ENCODE data around the gene EML1.

EML1 gene, protein sequence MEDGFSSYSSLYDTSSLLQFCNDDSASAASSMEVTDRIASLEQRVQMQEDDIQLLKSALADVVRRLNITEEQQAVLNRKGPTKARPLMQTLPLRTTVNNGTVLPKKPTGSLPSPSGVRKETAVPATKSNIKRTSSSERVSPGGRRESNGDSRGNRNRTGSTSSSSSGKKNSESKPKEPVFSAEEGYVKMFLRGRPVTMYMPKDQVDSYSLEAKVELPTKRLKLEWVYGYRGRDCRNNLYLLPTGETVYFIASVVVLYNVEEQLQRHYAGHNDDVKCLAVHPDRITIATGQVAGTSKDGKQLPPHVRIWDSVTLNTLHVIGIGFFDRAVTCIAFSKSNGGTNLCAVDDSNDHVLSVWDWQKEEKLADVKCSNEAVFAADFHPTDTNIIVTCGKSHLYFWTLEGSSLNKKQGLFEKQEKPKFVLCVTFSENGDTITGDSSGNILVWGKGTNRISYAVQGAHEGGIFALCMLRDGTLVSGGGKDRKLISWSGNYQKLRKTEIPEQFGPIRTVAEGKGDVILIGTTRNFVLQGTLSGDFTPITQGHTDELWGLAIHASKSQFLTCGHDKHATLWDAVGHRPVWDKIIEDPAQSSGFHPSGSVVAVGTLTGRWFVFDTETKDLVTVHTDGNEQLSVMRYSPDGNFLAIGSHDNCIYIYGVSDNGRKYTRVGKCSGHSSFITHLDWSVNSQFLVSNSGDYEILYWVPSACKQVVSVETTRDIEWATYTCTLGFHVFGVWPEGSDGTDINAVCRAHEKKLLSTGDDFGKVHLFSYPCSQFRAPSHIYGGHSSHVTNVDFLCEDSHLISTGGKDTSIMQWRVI

DNA sequence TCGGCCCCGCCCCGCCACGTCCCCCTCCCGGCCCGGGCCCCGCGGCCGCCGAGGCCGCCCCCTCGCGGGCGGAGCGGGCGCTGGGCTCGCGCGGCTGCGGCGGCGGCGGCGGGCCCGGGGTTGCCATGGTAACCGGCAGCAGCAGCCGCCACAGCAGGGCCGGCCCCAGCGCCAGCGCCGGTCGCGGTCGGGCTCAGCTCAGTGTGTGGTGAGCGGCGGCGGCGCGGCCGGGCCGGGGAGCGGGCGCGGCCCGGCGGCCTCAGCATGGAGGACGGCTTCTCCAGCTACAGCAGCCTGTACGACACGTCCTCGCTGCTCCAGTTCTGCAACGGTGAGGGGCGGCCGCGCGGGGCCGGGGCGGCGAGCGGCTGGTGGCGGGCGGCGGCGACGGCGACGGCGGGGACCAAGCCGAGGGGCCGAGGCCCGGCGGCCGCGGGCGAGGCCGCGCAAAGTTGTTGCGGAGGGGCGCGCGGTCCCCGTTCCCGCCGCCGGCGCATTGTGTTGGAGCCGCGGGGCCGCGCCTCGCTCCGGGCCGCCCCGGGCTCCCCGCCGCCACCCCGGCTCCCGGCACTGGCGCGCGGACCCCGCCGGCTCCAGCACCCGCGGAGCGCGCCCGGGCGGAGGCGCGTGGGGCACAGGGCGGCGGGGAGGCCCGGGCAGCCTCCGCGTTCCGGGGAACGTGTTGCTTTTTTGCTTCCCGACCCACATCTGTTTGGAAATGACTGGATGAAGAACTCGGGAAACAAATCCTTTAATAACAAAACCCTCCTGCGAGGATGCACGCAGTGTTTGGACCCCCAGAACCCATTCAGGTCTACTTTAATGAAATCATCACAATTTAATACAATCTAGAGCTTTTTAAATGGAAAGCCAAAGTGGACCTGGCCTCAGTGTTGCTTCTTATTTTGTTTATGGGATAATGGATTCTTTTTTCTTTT, at the start of gene EML1:
Gene EML1, plus strand, starts transcription at position 201 of the 938 bp plus-strand sequence. Its CDS starts 64 bp downstream, at position 265.
- DNase-seq (ENCODE audit: low read depth): peak; percentile 89

DNA sequence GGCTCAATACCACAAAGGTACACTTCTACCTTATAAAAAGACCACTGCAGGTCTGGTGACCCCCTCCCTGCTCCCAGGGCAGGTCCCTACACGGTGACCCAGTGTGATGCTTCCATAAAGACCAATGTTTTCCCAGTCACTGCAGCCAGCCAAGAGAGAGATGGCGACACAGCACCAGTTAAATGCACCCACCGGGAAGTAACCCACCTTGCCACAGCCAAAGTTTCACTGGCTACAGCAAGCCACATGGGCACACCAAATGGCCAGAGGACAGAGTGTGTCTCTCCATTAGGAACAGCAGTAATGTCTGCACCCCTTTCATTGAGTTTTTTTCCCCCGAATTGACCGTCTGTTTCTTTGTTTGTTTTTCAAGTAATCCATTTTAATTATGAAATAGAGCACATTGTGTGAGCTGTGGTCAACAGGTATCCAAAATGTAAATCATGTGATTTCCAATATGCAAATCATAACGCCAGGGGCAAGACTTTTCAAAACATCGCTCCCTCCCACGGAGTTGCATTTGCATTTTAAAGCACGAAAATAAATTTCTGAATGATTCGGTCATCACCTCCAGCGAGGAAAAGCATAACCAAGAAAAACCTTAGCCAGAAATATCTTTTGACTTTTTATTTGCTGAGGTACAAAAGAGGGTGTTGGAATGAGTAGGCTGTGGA, 48.9 kb upstream of the EML1 start:
- peak; percentile 83 for DNase-seq (ENCODE audit: low read depth)

DNA sequence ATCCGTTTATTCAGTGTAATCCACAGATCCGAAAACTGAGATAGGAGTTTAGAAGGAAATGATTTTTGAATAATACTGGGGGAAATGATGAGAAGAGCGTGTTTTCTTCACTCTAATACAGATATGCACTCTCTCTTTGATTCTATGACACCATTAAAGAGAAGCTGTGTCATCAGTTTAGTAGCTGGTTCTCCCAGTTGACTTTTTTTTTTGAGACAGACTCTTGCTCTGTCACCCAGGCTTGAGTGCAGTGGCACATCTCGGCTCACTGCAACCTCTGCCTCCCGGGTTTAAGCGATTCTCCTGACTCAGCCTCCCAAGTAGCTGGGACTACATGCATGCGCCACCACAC, 48.4 kb upstream of the EML1 start:
- no peak for DNase-seq (ENCODE audit: low read depth)

DNA sequence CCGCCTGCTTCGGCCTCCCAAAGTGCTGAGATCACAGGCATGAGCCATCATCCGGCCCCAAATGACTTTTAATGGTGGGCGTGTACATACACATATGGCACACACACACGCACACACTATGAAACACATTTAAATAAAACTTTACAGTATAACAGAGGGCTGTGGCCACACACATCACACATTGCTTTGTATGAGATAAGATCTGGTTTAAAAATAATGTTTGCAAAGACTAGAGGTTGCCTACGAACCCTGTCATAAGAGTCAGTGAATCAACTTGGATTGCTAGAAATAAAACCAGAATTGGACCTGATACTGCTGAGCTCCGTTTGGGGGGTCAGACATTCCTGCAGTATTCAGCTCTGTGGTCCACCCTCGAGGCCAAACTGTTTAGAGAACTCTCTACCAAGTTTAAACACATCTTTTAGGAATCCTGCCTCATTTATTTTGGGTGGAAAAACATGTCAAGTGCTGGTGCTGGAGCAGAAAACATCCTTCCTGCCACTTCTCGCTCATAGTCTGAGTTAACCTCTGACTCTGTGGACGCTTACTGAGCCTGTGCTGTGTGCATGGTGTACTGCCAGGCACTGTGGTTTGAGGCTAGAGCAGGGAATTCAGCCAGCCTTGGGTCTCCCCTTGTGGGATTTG, 47.8 kb upstream of the EML1 start:
- DNase-seq (ENCODE audit: low read depth): peak; percentile 92

DNA sequence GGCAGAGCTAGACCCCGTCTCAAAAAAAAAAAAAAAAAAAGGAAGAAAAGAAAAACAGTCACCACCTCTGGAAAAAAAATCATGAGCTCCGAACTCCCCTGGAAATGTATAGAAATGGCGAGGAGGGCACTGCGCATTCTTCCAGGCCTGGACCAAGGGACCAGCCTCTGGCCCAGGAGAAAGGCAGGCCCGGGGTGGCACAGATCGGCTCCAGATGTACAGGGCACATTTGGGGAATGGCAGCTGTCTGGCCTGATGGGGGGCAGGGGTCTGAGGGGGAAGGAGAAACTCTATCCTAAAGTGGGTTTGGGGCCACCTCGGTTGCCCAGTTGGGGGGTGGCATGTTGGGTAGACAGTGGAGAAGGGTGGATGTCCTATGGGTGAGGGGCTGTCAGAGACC, 46.0 kb upstream of the EML1 start:
- DNase-seq (ENCODE audit: low read depth): no peak

DNA sequence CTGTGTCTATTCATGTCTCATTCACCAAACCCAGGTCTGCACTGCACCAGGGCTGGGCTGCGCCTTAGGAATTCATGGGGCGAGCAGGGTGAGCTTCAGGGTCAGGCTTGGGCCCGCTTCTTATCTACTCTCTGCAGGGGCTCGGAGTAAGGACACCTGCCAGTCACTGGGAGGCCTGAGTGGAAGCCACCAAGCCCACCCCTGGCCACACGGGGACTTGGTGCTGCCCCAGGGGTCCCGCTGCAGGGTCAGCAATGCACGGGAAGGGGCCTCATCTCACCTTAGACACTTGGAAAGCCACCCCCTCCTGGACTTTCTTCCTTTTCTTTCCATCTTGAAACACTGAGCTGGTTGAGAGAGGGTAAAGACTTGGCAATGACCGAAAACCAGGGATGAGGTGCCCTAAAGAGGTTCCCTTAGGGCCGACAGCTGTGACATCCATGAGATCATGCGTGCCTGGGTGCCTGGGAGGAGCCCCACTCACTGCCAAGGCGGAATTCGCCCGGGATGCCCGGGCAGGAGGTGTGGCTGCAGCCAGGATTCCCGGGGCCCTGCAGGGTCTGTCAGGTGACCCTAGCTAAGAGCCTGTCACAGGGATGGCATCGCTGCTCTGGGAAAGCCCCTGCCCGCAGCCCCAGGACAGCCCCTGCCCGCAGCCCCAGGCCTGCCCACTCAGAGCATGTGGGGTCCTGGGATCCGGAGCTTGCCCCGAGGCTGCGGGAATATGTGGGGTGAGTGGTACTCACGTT, 45.5 kb upstream of the EML1 start:
- DNase-seq (ENCODE audit: low read depth): no peak

DNA sequence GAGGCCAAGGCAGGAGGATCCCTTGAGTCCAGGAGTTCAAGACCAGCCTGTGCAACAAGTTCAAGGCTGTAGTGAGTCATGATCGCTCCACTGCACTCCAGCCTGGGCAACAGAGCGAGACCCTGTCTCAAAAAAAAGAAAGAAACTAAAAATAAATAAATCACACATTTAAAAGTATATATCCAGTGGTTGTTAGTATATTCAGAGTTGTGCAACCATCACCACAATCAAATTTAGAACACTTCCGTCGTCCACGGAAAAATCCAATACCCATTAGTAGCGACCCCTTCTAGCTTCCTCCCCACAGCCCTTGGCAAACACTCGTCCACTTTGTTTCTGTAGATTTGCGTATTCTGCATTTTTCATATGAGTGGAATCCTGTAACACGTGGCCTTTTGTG, 44.7 kb upstream of the EML1 start:
- DNase-seq (ENCODE audit: low read depth): no peak

DNA sequence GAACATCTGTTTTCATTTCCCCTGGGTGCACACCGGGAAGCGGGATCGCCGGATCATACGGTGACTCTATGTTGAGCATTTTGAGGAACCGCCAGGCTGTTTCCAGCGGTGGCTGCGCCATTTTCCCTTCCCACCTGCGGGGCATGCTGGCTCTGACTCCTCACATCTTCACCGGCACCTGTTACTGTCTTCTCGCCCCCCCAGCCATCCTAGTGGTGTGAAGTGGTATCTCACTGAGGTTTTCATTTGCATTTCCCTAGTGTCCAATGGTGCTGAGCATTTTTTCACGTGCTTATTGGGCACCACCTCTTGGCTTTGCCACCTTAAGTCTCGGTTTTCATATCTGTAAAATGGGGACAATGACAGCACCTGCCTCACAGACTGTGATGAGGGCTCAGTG, 44.1 kb upstream of the EML1 start:
- no peak for DNase-seq (ENCODE audit: low read depth)

DNA sequence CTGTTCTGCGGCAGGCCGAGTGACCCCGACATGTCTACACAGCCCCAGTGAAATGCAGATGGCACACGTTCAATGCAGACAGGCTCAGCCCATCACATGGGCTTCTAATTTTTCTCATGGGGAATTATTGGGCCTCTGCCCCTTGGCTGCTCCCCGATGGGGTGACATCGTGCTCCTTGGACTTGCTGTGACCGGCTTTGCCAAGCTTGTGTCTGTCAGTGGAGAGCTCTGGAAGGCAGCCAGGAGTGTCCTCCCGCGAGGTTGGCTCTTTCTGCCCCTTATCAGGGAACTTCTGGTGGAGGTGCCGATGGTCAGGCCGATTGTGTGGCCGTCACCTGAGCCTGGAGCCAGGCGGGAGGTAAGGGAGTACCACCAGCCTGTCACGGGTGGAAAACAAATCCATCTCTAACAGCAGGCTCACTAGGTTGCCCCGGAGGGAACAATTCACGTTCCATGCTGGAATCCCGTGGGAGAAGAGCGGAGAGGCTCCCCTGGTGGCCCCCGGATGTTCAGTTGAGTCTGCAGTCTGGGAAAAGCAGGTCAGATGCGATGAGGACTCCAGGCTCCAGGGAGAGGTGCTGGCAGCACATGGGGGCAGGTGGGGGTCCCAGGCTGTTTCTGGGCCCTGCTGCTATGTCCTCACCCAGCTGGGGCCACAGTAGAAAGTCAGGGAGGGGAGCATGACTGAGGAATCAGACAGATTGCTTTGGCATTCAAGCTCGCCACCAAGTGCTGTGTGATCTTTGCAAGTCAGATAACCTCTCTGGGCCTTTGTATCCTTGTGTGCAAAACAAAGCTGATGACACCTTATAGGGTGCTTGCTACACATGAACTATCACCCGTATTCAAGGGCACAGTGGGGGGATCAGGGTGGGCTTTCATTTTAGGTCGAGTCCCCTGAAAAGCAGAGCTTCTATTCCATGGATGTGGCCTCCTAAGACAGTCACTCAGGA, 43.2 kb upstream of the EML1 start:
- DNase-seq (ENCODE audit: low read depth): no peak

DNA sequence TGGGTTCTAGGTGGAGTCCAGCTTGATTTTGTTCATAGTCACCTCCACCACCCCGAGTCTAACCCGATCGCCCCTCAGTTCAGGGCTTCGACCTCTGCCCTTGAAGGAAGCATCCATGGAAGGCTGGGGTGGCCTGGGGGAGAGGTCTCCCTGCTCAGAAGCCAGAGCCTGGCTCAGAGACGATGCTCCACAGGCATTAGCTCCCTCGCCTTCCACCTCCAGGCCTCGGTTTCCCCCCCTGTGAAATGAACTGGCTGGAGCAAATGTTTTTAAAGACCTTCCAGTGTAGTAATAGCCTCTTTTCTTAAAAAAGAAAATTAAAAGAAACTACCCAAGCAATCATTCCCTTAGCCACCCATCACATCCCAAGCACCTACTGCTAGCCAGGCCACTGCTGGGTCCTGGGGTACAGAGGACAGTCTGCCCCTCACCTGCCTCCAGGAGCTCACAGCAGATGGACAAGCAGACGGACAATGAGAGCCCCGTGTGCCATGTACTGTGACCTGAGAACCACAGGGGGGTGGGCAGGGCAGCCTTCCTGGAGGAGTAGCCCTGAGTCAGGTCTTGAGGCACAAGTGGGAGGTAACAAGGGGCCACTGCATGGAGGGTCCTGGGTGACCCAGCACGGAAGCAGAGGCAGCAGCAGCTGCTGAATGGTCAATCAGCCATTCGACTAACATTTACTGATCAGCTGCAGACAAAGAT, 42.3 kb upstream of the EML1 start:
- DNase-seq (ENCODE audit: low read depth): no peak

DNA sequence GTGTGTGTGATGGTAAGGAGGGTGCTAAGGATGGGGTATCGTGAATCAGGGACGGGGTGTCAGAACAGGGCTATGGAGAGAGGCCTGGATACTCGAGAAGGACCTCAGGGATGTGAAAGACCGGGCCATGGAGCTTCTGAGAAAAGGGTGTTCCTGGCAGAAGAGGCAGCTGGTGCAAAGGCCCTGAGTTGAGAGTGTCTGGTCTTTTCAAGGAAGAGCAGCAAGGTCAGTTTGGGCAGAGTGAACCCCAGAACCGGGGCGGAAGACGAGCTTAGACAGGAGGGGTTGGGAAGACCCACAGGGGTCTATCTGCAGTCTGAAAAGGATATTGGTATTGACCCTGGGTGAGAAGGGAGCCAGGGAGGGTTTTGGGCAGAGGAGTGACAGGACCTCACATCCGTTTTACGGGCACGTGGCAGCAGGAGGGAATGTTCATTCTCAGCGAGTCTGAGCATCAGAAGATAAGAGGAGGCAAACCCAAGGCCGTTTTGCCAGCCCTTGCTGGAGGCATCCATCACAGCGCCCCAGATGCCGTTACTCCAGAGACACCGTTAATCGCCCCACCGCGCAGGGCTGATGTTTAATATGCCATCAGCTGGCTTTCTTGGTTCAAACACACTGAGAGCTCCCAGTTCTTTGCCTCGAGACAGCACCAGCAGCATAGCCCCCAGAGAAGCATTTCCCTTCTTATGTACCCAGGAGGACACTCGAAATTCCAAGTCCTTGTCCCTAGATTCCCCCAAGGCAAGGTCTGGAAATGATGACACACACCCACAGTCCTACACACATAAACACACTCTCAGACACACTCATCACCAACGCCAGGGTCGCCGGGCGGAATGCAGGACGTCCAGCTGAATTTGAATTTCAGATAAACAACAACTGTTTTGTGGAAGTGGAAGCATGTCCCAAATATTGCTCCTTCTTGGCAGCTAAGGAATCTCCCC, 41.4 kb upstream of the EML1 start:
- DNase-seq (ENCODE audit: low read depth): peak; percentile 87

DNA sequence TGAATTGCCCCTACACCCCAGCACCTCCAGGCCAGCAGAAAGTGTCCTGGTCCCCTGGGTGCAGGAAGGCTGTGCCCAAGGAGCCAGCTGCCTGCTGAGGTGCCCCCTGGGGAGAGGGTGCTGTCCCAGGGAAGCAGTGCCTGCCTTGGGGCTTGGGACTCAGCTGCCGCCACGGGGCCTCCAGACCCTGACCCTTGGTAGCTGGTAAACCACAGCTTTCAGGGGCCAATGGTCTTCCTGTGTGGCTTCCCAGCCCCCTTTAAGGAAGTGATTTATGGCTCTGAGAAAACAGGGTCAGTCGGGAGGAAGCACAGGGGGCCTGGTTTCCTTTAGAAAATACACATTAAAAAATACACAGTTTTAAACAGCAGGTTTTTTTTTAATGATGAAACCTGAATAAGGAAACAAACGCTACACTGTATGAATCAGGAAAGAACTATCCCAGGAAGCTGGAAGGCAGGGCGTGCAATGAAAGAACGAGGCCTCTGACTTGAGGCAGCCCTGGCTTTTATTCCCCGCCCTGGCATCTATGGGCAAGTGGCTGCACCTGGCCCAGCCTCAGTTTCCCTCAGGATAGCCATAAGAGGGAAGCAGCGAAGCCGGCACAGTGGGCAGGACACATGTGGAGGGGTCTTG, 40.6 kb upstream of the EML1 start:
- DNase-seq (ENCODE audit: low read depth): peak; percentile 88

DNA sequence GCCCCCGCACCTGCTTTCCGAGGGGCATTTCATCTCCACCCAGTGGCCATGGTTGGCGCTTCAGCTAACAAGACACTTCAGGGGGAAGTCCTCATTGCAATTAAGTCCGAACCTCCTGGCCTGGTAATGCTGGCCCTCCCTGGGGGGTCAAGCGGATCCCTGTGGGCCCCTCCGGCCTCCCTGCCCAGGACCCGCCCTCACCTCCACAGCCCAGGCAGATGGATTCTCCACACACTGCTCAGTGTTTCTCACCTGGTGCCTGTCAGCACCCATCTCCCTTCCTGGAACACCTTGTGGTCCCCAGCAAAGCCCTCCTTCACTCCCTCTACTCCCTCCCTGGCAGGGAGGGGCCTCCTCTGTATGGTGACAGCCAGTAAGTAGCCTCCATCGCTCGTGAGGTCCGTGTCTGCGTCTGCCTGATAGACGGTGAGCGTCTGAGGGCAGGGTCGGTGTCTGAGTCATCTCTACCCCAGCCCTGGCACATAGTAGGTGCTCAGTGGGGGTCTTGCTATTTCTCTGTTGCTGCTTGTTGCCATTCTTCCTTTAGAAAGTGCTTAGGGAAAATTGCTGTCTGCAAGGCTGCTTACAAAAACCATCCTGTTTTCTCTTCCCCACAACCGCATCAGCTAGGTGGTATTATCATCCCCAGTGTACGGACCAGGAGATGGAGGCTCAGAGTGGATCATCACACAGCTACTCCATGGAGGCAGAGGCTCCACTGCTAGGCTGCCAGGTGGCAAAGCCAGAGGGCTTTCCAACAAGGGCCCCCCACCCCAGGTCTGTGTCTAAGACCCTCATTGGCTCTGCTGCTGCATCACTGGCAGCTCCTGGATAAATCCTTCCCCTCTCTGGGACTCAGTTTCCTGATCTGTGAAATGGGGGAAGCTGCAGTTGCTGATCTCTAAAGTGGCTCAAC, 39.7 kb upstream of the EML1 start:
- no peak for DNase-seq (ENCODE audit: low read depth)

DNA sequence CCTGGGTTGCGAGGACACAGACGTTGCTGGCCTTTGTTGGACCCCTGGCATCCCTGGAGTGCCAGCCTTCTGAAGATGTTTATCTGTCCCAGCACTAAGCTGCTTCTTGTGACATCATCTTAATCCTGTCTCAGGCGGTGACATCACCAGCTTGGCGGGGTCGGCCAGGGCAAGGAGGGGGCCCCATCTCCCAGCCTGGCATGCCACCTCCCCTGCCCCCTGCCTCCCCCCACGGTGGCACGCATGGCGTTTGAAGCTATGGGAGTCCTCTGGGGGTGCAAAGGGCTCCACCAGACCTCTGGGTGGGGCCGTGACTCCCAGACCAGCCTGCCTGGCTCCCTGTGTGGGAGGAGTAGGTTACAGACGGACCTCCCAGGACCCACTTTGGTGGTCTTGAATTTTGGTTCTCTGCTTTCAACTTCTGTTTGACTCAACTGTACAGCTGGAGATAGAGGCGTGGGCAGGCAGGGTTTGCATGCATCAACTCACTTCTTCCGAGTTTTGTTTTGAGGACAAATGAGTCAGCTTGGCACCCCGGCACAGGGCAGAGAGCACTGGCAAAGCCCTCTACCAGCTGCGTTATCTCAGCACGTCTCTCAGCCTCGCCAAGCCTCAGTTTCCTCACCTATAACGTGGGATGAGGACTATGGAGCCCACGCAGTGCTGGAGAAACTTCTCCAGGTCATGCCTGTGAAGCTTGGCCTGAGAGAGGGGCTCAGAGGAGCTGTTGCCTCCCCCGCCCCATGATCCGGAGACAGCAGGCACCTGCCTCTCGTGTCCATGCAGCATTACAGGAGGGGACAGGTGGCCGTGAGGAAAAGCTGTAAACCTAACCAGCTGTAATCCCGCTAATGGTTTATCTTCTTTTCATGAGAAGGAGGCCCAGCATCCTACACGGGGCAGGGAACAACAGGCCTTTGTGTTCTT, 38.8 kb upstream of the EML1 start:
- peak; percentile 15 for DNase-seq (ENCODE audit: low read depth)

DNA sequence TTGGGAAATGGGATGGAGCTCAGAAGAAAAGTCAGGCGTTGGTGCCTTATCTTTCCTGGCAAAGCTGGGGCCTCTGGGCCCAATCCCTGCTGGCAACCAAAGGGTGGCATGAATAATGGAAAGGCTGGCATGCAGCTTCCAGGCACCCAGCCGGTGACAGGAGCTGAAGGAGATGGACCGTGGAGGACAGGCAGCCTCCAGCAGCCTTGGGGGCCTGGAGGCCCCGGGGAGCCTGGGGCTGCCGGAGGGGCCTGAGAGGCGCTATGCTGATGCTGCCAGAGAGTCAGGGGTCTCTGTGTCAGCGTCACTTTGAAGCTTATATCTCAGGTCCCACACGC, 38.2 kb upstream of the EML1 start:
- DNase-seq (ENCODE audit: low read depth): no peak

Measured in EH (cell line).